ENCODE data around the gene ANKRD36C.
A peak's percentile ranks its signal among the peaks of the same experiment; 100 is the strongest.
"Not testable (repeated sequence)": the region's sequence is repeated elsewhere in the genome, so short reads cannot be mapped to it uniquely, and the experiment has no call there.

Gene ANKRD36C

GRCh38 chr2:96006248-96006647 lies 14.6 kb upstream of the ANKRD36C start:
- DNase-seq: not testable (repeated sequence)

DNA sequence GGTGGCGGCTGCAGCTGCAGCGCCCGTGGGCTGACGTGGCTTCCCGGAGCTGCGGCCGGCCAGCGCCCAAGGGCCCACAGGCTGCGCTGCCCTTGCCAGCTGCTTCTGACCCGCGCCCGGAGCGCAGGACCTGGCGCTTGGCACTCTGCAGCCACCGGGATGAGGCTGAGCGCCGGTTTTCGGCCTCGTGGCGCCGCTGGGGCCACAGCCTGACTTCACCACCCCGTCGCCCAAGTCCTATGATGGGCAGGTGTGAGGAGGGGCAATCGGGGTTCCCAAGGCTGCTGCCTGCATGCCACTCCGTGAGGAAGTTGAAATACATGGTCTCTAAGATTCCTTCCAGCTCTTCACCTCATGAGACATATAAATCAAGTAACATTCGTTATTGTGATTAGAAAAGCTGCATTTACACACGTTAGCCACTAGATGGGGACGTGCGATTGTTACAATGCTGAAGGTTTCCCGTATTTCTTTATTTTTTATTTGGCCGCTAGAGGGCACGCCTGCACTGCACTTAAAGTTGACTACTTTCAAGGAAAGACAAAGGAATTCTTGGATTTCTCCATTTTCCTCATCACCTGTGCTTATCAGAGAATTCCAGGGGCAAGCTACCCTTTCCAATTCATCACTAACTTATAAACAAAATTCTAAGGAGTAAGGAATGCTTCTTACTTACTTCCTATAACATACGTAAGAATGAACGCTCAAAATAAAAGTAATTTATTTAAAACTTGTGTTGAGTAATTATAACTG lies 1.1 kb upstream of the ANKRD36C start:
- DNase-seq: not testable (repeated sequence)

GRCh38 chr2:95992102-95992501 lies 478 bp upstream of the ANKRD36C start:
- DNase-seq: not testable (repeated sequence)

DNA sequence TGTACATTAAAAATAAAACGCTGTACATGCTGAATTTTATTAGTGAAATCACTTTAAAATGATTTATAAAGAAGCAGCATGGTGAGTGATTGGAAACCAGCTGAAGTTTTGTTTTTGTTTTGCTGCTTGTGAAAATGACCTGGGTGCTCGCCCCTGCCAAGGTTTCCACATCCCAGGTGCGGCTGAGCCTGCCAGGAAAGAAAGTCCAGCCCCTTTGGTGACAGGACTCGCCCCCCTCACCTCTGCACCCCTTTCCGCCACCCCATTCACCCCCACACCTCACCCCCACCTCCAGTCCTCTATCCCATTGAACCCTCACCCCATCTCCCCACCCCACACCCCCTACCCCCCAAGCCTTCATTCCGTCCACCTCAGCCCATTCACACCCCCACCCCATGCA lies 740 bp downstream of the ANKRD36C start:
- not testable (repeated sequence) for DNase-seq

GRCh38 chr2:95951662-95952061 lies 40.0 kb downstream of the ANKRD36C start:
- DNase-seq: not testable (repeated sequence)

DNA sequence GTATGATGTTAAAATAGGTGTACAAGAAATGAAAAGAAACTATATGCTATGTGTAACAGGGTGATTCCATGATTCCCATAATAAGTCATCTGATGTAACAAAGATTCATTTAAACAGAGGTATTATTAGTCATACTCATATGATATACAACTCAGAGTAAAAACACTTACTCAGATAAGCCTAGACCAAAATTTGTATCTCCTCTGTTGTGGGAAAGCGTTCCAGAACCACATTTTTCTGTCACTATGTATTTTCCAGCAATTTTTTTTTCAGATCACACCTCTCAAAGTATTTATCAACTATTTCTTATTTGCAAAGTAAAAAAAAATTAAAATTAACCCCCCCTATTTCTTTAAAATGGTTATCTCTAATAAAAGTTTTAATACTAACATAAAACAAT lies 43.6 kb downstream of the ANKRD36C start:
- DNase-seq: not testable (repeated sequence)

DNA sequence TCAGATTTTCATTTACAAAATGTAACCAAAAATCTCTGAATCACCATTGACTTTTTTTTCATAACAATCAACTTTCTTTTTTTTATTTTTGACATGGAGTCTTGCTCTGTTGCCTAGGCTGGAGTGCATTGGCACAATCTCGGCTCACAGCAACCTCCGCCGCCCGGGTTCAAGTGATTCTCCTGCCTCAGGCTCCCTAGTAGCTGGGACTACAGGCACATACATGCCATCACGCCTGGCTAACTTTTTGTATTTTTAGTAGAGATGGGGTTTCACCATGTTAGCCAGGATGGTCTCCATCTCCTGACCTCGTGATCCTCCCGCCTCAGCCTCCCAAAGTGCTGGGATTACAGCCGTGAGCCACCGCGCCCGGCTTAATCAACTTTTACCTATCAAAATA lies 51.7 kb downstream of the ANKRD36C start:
- not testable (repeated sequence) for DNase-seq

DNA sequence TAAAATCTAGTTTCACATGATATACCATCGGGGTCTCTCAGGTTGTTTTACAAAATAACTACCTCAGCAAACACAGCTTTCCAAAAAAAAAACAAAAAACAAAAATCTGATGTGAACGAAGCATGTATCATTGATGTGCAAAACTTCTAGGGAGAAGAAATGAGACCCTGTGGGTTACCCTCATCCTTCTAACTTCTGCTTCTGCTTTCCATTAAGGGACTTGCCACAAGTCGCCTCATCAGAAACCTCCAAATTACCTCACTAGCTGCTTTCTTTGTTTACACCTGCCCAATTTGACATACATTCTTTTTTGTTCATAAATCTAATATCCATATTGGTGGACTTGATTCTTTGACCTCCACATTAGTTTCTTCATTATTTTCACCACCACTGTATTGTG lies 60.9 kb downstream of the ANKRD36C start:
- DNase-seq: not testable (repeated sequence)

- DNase-seq: not testable (repeated sequence)
These were observed 74.6 kb downstream of the ANKRD36C start for GRCh38 chr2:95917007-95917406.

- not testable (repeated sequence) for DNase-seq
These were observed 76.5 kb downstream of the ANKRD36C start for GRCh38 chr2:95915131-95915530.

DNA sequence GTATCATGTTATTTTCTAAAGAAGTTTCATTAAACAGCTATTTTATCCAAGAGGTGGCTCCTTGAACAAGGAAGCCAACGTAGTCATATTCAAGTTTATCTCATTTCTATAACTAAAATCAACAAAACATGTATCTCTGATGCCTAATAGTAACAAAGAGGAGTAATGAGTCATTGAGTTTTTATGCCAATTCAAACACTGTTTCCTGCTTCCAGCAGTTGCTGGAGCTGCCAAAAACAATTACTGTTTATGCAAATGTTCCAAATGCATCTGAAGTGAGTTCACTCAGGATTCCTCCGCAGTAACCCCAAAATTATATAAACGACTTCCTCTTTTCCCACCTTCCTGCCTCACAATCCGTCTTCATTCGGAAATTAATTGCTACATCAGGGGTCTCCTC lies 80.2 kb downstream of the ANKRD36C start:
- not testable (repeated sequence) for DNase-seq

DNA sequence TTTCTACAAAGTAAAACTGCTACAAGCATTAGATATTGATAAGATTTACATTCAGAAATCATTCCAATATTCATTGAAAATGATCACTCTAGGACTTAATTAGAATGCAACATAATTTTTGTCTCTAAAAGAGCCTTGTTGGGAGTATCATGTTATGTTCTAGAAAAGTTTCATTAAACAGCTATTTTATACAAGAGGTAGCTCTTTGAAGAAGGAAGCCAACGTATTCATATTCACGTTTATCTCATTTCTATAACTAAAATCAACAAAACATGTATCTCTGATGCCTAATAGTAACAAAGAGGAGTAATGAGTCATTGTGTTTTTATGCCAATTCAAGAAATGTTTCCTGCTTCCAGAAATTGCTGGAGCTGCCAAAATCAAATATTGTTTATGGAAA lies 97.2 kb downstream of the ANKRD36C start:
- not testable (repeated sequence) for DNase-seq

DNA sequence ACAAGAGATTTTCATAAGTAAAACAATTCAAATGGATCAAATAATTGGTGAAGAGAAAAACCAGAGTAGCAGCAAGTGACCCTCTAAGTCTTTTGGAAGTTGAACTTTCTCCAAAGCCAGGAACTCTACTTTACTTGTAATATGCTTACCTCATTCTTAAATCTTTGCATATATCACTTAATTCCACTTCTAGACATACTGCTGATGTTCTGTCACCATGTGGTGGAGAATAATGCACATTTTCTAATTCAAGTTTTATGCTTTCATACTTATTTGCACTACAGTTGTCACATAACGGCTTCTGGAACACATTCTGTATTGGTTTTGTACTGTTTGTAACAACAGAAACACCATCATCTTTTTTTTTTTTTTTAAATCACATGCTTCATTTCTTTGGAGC lies 123.7 kb downstream of the ANKRD36C start:
- not testable (repeated sequence) for DNase-seq

GRCh38 chr2:95867047-95867677 lies 124.5 kb downstream of the ANKRD36C start:
- DNase-seq: not testable (repeated sequence)

GRCh38 chr2:95862121-95862520 lies 129.5 kb downstream of the ANKRD36C start:
- not testable (repeated sequence) for DNase-seq

- no peak for DNase-seq
These were observed 155.5 kb downstream of the ANKRD36C start for GRCh38 chr2:95836151-95836550.

GRCh38 chr2:95834077-95835013 lies 157.3 kb downstream of the ANKRD36C start:
- DNase-seq: not testable (repeated sequence)

DNA sequence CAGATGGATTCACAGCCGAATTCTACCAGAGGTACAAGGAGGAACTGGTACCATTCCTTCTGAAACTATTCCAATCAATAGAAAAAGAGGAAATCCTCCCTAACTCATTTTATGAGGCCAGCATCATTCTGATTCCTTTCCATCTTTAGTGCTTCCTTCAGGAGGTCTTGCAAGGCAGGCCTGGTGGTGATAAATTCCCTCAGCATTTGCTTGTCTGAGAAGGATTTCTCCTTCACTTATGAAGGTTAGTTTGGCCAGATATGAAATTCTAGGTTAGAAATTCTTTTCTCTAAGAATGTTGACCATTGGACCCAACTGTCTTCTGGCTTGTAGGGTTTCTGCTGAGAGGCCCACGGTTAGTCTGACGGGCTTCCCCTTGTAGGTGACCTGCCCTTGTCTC lies 167.4 kb downstream of the ANKRD36C start:
- DNase-seq: peak; percentile 2

GRCh38 chr2:95817521-95817920 lies 174.1 kb downstream of the ANKRD36C start:
- DNase-seq: not testable (repeated sequence)

- not testable (repeated sequence) for DNase-seq
These were observed 178.3 kb downstream of the ANKRD36C start for GRCh38 chr2:95813311-95813710.

DNA sequence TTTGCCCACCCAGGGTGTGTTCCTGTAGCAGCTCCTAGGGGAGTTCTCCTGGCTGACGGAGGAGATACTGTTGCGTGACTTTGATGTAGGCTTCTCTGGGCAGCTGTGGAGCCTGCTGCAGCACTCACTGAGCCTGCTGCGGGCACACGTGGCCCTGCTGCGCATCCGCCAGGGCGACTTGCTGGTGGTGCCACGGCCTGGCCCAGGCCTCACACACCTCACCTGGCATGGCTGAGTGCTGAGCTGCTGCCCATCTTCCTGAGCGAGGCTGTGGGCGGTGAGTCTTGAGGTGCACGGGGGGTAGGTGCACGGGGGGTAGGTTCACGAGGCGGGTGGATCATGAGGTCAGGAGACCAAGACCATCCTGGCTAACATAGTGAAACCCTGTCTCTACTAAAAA lies 191.7 kb downstream of the ANKRD36C start:
- no peak for DNase-seq

DNA sequence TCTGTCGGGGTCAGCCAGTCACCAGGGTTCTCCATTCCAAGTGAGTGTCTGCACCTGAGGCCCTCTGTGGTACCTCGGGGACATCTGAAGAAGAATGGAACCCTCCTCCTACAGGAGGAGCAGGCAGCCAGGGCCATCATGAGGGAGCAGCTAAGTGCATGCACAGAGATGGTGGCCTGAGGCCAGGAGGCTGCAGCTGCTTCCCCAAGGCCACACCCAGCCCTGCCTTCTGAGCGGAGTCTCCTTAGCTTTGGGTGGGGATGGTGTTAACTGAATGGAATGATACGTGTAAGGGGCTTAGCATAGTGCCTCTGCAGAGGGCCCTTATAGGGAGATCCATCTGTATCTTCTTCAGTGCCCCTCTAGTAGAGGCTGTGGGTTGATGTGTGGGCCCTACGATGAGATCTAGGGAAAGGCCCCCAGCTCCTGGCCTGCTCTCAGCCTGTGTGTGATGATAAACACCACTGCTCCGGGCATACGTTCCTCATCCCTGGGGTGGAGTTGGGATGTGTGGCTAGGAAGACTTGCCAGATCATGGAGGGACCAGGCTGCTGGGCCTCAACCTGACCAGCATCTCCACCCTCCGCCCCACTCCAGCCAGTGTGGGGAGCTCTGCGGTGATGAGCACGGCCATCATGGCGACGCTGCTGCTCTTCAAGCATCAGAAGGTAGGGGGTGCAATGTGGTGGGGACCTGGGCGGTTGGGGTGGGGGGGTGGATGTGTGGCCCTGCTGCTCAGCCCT lies 192.3 kb downstream of the ANKRD36C start:
- not testable (repeated sequence) for DNase-seq

Data from OCI-M1 (cell line).